PC-3 (cell line): ENCODE data around the gene PARK7.

ENCODE experiments used
- EZH2phosphoT487 ChIP-seq: fragments of 300-600 bp; sonication (generic); IDR thresholded peaks from 2 replicates; pipeline ENCODE4 v1.6.1; 2018; ENCODE audit warnings: mild to moderate bottlenecking, antibody characterized with exemption, low read length, borderline replicate concordance
- TF ChIP-seq, protein P1 (sequence below): fragments of 300-600 bp; sonication (generic); conservative IDR thresholded peaks from 2 replicates; pipeline ENCODE4 v1.5.1; 2017; ENCODE audit warnings: antibody characterized with exemption, low read depth, mild to moderate bottlenecking, low read length

DNA sequence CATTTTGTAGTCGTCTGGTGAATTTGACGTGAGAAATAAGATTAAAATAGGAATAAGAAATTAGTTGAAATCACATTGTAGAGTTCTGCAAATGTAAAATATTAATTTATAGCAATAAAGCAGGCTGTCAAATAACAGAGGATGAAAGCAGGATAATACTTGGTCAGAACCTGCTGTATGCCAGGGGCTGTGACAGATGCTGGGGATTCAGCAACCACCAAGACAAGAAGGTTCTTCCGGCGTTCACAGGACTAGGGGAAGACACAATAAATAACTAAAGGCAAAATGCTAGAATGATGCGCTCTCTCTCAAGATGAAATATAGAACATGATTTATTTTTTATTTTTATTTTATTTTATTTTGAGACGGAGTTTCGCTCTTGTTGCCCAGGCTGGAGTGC is 6.8 kb upstream of the PARK7 start:
- TF ChIP-seq, protein P1, sequence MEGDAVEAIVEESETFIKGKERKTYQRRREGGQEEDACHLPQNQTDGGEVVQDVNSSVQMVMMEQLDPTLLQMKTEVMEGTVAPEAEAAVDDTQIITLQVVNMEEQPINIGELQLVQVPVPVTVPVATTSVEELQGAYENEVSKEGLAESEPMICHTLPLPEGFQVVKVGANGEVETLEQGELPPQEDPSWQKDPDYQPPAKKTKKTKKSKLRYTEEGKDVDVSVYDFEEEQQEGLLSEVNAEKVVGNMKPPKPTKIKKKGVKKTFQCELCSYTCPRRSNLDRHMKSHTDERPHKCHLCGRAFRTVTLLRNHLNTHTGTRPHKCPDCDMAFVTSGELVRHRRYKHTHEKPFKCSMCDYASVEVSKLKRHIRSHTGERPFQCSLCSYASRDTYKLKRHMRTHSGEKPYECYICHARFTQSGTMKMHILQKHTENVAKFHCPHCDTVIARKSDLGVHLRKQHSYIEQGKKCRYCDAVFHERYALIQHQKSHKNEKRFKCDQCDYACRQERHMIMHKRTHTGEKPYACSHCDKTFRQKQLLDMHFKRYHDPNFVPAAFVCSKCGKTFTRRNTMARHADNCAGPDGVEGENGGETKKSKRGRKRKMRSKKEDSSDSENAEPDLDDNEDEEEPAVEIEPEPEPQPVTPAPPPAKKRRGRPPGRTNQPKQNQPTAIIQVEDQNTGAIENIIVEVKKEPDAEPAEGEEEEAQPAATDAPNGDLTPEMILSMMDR: no peak
- TF ChIP-seq EZH2phosphoT487: no peak
